HepG2 (cell line): ENCODE data around the gene TREH. TPM values are rescaled to one million over a fixed set of nuclear protein-coding genes. Genes with fewer than 3 reads are reported as not detected.
A peak's percentile ranks its signal among the peaks of the same experiment; 100 is the strongest.

Experiments
- CEBPG ChIP-seq: IDR thresholded peaks from 2 replicates; pipeline ENCODE4 v1.6.1; 2016
- FUBP1 ChIP-seq: sonication (generic); formaldehyde crosslinking; IDR thresholded peaks from 2 replicates; pipeline ENCODE4 v1.5.1; 2020; ENCODE audit warnings: missing genetic modification reagents, mild to moderate bottlenecking, borderline replicate concordance
- GATAD2A ChIP-seq: IDR thresholded peaks from 2 replicates; pipeline ENCODE4 v1.6.1; 2016
- MBD4 ChIP-seq: IDR thresholded peaks from 2 replicates; pipeline ENCODE4 v1.6.1; 2012; ENCODE audit warnings: low read length, inconsistent platforms, borderline replicate concordance
- MZF1 ChIP-seq: sonication (generic); formaldehyde crosslinking; IDR thresholded peaks from 2 replicates; pipeline ENCODE4 v1.8.1; 2023; ENCODE audit warnings: mild to moderate bottlenecking, missing genetic modification reagents, borderline replicate concordance
- PAF1 ChIP-seq: IDR thresholded peaks from 2 replicates; pipeline ENCODE4 v1.6.1; 2016; ENCODE audit warnings: missing genetic modification reagents, missing compliant biosample characterization
- RBAK ChIP-seq: sonication (generic); formaldehyde crosslinking; IDR thresholded peaks from 2 replicates; pipeline ENCODE4 v1.5.1; 2020; ENCODE audit warnings: mild to moderate bottlenecking, missing genetic modification reagents
- SIN3A ChIP-seq: IDR thresholded peaks from 2 replicates; pipeline ENCODE4 v1.6.1; 2011; ENCODE audit warnings: low read depth, mild to moderate bottlenecking, control low read depth, low read length, borderline replicate concordance
- SYNCRIP ChIP-seq: fragments of 200-400 bp; formaldehyde crosslinking; IDR thresholded peaks from 2 replicates; pipeline ENCODE4 v1.6.1; 2018; ENCODE audit warnings: mild to moderate bottlenecking, low read depth, low read length; ENCODE audit not compliant: insufficient read depth
- ZBTB3 ChIP-seq: sonication (generic); formaldehyde crosslinking; IDR thresholded peaks from 2 replicates; pipeline ENCODE4 v1.4.0; 2020; ENCODE audit warnings: low read depth, mild to moderate bottlenecking, moderate library complexity, missing genetic modification reagents, borderline replicate concordance
- ZFP62 ChIP-seq: sonication (generic); formaldehyde crosslinking; IDR thresholded peaks from 2 replicates; pipeline ENCODE4 v1.4.0; 2020; ENCODE audit warnings: missing genetic modification reagents
- ZNF790 ChIP-seq: sonication (generic); formaldehyde crosslinking; IDR thresholded peaks from 2 replicates; pipeline ENCODE4 v1.8.0; 2022; ENCODE audit warnings: missing genetic modification reagents, mild to moderate bottlenecking, borderline replicate concordance
- ZNF83 ChIP-seq: sonication (generic); formaldehyde crosslinking; IDR thresholded peaks from 2 replicates; pipeline ENCODE4 v1.4.0; 2020; ENCODE audit warnings: missing genetic modification reagents, mild to moderate bottlenecking, borderline replicate concordance
- polyA plus RNA-seq, 8 experiments: library from polyadenylated mRNA; depleted of rRNA in 3 of 8; stranded (reverse) in 7 of 8; unstranded in 1 of 8; fragments of >200 nt; fragmentation: Illumina TruSeq in 4 of 8; extraction: Trizol in 4 of 8; gene quantifications; 2 replicates each; pipeline versions ENCODE4 v1.2.1 to v1.2.3, GENCODE V29; 2011 to 2016; ENCODE audit warnings: low read depth in 4 of 8, missing spikeins in 1 of 8, mixed read lengths in 1 of 8; ENCODE audit not compliant: insufficient read depth in 1 of 8
- total RNA-seq, 5 experiments: library from RNA; depleted of rRNA; stranded (reverse); fragments of >200 nt; fragmentation: Illumina TruSeq; extraction: Trizol; gene quantifications; 2 replicates each; pipeline ENCODE4 v1.2.3, GENCODE V29; 2016; ENCODE audit warnings: low read depth in 1 of 5
- TF ChIP-seq, protein P1 (sequence below): sonication (generic); formaldehyde crosslinking; IDR thresholded peaks from 2 replicates; pipeline ENCODE4 v1.9.0; 2021; ENCODE audit warnings: missing genetic modification reagents, borderline replicate concordance
- TF ChIP-seq, protein P2 (sequence below): sonication (generic); formaldehyde crosslinking; IDR thresholded peaks from 2 replicates; pipeline ENCODE4 v1.5.0; 2020; ENCODE audit warnings: missing genetic modification reagents, mild to moderate bottlenecking, borderline replicate concordance
- TF ChIP-seq, protein P3 (sequence below): sonication (generic); formaldehyde crosslinking; IDR thresholded peaks from 2 replicates; pipeline ENCODE4 v1.8.0; 2023; ENCODE audit warnings: mild to moderate bottlenecking, missing genetic modification reagents
- TF ChIP-seq, protein P4 (sequence below): sonication (generic); formaldehyde crosslinking; IDR thresholded peaks from 2 replicates; pipeline ENCODE4 v1.8.0; 2022; ENCODE audit warnings: missing genetic modification reagents, mild to moderate bottlenecking, moderate library complexity, borderline replicate concordance
- TF ChIP-seq, protein P5 (sequence below): conservative IDR thresholded peaks from 2 replicates; pipeline ENCODE4 v1.6.1; 2018; ENCODE audit warnings: missing genetic modification reagents

TREH gene
- total and polyA plus RNA-seq, 2 of the 13 experiments (the other 11 are each of a cell fraction or from before 2014, with no cell fraction given) = 0.53 to 0.86 TPM

- TF ChIP-seq, protein P1, sequence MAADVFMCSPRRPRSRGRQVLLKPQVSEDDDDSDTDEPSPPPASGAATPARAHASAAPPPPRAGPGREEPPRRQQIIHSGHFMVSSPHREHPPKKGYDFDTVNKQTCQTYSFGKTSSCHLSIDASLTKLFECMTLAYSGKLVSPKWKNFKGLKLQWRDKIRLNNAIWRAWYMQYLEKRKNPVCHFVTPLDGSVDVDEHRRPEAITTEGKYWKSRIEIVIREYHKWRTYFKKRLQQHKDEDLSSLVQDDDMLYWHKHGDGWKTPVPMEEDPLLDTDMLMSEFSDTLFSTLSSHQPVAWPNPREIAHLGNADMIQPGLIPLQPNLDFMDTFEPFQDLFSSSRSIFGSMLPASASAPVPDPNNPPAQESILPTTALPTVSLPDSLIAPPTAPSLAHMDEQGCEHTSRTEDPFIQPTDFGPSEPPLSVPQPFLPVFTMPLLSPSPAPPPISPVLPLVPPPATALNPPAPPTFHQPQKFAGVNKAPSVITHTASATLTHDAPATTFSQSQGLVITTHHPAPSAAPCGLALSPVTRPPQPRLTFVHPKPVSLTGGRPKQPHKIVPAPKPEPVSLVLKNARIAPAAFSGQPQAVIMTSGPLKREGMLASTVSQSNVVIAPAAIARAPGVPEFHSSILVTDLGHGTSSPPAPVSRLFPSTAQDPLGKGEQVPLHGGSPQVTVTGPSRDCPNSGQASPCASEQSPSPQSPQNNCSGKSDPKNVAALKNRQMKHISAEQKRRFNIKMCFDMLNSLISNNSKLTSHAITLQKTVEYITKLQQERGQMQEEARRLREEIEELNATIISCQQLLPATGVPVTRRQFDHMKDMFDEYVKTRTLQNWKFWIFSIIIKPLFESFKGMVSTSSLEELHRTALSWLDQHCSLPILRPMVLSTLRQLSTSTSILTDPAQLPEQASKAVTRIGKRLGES (CRISPR knock-in tag) = no peak
- TF ChIP-seq, protein P2, sequence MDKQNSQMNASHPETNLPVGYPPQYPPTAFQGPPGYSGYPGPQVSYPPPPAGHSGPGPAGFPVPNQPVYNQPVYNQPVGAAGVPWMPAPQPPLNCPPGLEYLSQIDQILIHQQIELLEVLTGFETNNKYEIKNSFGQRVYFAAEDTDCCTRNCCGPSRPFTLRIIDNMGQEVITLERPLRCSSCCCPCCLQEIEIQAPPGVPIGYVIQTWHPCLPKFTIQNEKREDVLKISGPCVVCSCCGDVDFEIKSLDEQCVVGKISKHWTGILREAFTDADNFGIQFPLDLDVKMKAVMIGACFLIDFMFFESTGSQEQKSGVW (CRISPR knock-in tag) = no peak
- no peak for TF ChIP-seq ZNF790 (CRISPR knock-in tag)
- TF ChIP-seq, protein P3, sequence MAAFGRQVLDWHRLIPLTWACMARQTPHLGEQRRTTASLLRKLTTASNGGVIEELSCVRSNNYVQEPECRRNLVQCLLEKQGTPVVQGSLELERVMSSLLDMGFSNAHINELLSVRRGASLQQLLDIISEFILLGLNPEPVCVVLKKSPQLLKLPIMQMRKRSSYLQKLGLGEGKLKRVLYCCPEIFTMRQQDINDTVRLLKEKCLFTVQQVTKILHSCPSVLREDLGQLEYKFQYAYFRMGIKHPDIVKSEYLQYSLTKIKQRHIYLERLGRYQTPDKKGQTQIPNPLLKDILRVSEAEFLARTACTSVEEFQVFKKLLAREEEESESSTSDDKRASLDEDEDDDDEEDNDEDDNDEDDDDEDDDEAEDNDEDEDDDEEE (CRISPR knock-in tag) = no peak
- no peak for TF ChIP-seq MBD4
- TF ChIP-seq SYNCRIP = no peak
- no peak for TF ChIP-seq ZFP62 (CRISPR knock-in tag)
- TF ChIP-seq, protein P4, sequence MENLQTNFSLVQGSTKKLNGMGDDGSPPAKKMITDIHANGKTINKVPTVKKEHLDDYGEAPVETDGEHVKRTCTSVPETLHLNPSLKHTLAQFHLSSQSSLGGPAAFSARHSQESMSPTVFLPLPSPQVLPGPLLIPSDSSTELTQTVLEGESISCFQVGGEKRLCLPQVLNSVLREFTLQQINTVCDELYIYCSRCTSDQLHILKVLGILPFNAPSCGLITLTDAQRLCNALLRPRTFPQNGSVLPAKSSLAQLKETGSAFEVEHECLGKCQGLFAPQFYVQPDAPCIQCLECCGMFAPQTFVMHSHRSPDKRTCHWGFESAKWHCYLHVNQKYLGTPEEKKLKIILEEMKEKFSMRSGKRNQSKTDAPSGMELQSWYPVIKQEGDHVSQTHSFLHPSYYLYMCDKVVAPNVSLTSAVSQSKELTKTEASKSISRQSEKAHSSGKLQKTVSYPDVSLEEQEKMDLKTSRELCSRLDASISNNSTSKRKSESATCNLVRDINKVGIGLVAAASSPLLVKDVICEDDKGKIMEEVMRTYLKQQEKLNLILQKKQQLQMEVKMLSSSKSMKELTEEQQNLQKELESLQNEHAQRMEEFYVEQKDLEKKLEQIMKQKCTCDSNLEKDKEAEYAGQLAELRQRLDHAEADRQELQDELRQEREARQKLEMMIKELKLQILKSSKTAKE = no peak
- peak; percentile 49; the same call in 1 of the 2 replicates for TF ChIP-seq GATAD2A (CRISPR knock-in tag)
- TF ChIP-seq FUBP1 (CRISPR knock-in tag) = no peak
- no peak for TF ChIP-seq MZF1 (CRISPR knock-in tag)
- no peak for TF ChIP-seq ZBTB3 (CRISPR knock-in tag)
- TF ChIP-seq CEBPG (CRISPR knock-in tag) = no peak
- TF ChIP-seq, protein P5, sequence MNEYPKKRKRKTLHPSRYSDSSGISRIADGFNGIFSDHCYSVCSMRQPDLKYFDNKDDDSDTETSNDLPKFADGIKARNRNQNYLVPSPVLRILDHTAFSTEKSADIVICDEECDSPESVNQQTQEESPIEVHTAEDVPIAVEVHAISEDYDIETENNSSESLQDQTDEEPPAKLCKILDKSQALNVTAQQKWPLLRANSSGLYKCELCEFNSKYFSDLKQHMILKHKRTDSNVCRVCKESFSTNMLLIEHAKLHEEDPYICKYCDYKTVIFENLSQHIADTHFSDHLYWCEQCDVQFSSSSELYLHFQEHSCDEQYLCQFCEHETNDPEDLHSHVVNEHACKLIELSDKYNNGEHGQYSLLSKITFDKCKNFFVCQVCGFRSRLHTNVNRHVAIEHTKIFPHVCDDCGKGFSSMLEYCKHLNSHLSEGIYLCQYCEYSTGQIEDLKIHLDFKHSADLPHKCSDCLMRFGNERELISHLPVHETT = no peak
- no peak for TF ChIP-seq PAF1 (CRISPR knock-in tag)
- TF ChIP-seq RBAK = no peak
- no peak for TF ChIP-seq ZNF83
- no peak for TF ChIP-seq SIN3A
These were observed at the start of gene TREH (continued) for GRCh38 chr11:118679483-118679882.
